HepG2 (cell line): ENCODE measurements around the gene ZNF618. TPM values are rescaled to one million over a fixed set of nuclear protein-coding genes. Genes with fewer than 3 reads are reported as not detected.

Experiments used
- ADNP ChIP-seq: sonication (generic); formaldehyde crosslinking; IDR thresholded peaks from 2 replicates; pipeline ENCODE4 v1.4.0; 2020; ENCODE audit warnings: missing genetic modification reagents
- GATAD2A ChIP-seq: IDR thresholded peaks from 2 replicates; pipeline ENCODE4 v1.6.1; 2016
- HMGXB4 ChIP-seq, 2 experiments: sonication (generic) in 1 of 2; formaldehyde crosslinking in 1 of 2; IDR thresholded peaks; 2 replicates each; pipeline versions ENCODE4 v1.4.0 to v1.6.1; 2018 to 2020; ENCODE audit warnings: missing genetic modification reagents in 2 of 2, borderline replicate concordance in 1 of 2, low read depth in 1 of 2, mild to moderate bottlenecking in 1 of 2, missing biosample characterization in 1 of 2
- HNRNPUL1 ChIP-seq: fragments of 200-400 bp; formaldehyde crosslinking; IDR thresholded peaks from 2 replicates; pipeline ENCODE4 v1.6.1; 2017; ENCODE audit warnings: low read depth, mild to moderate bottlenecking, low read length, moderate library complexity
- HOXA5 ChIP-seq: sonication (generic); formaldehyde crosslinking; IDR thresholded peaks from 2 replicates; pipeline ENCODE4 v1.4.0; 2020; ENCODE audit warnings: missing genetic modification reagents
- SCMH1 ChIP-seq: sonication (generic); formaldehyde crosslinking; IDR thresholded peaks from 2 replicates; pipeline ENCODE4 v1.9.0; 2021; ENCODE audit warnings: missing genetic modification reagents, mild to moderate bottlenecking, borderline replicate concordance
- ZBTB39 ChIP-seq: sonication (generic); formaldehyde crosslinking; IDR thresholded peaks from 2 replicates; pipeline ENCODE4 v1.5.0; 2020; ENCODE audit warnings: missing genetic modification reagents
- ZFP1 ChIP-seq: IDR thresholded peaks from 2 replicates; pipeline ENCODE4 v1.6.1; 2016
- ZKSCAN8 ChIP-seq: IDR thresholded peaks from 2 replicates; pipeline ENCODE4 v1.6.1; 2016; ENCODE audit warnings: borderline replicate concordance, missing genetic modification reagents, missing compliant biosample characterization
- ZNF232 ChIP-seq: sonication (generic); formaldehyde crosslinking; IDR thresholded peaks from 2 replicates; pipeline ENCODE4 v1.4.0; 2020; ENCODE audit warnings: missing genetic modification reagents, borderline replicate concordance
- ZNF556 ChIP-seq: sonication (generic); formaldehyde crosslinking; IDR thresholded peaks from 2 replicates; pipeline ENCODE4 v1.4.0; 2020; ENCODE audit warnings: mild to moderate bottlenecking, missing genetic modification reagents, borderline replicate concordance
- ZNF558 ChIP-seq: sonication (generic); formaldehyde crosslinking; IDR thresholded peaks from 2 replicates; pipeline ENCODE4 v1.9.0; 2022; ENCODE audit warnings: mild to moderate bottlenecking, missing genetic modification reagents, borderline replicate concordance
- ZNF724P ChIP-seq: sonication (generic); formaldehyde crosslinking; IDR thresholded peaks from 2 replicates; pipeline ENCODE4 v1.8.0; 2022; ENCODE audit warnings: missing genetic modification reagents, borderline replicate concordance
- ZNF761 ChIP-seq: sonication (generic); formaldehyde crosslinking; conservative IDR thresholded peaks from 2 replicates; pipeline ENCODE4 v1.4.0; 2020; ENCODE audit warnings: mild to moderate bottlenecking, missing genetic modification reagents
- ZXDC ChIP-seq: sonication (generic); formaldehyde crosslinking; IDR thresholded peaks from 2 replicates; pipeline ENCODE4 v1.5.0; 2020; ENCODE audit warnings: mild to moderate bottlenecking, missing genetic modification reagents
- polyA plus RNA-seq, 8 experiments: library from polyadenylated mRNA; depleted of rRNA in 3 of 8; stranded (reverse) in 7 of 8; unstranded in 1 of 8; fragments of >200 nt; fragmentation: Illumina TruSeq in 4 of 8; extraction: Trizol in 4 of 8; gene quantifications; 2 replicates each; pipeline versions ENCODE4 v1.2.1 to v1.2.3, GENCODE V29; 2011 to 2016; ENCODE audit warnings: low read depth in 4 of 8, missing spikeins in 1 of 8, mixed read lengths in 1 of 8; ENCODE audit not compliant: insufficient read depth in 1 of 8
- total RNA-seq, 5 experiments: library from RNA; depleted of rRNA; stranded (reverse); fragments of >200 nt; fragmentation: Illumina TruSeq; extraction: Trizol; gene quantifications; 2 replicates each; pipeline ENCODE4 v1.2.3, GENCODE V29; 2016; ENCODE audit warnings: low read depth in 1 of 5
- TF ChIP-seq, protein P1 (sequence below): sonication (generic); formaldehyde crosslinking; IDR thresholded peaks from 2 replicates; pipeline ENCODE4 v1.4.0; 2020; ENCODE audit warnings: missing genetic modification reagents, borderline replicate concordance
- TF ChIP-seq, protein P2 (sequence below): sonication (generic); formaldehyde crosslinking; IDR thresholded peaks from 2 replicates; pipeline ENCODE4 v1.5.0; 2020; ENCODE audit warnings: mild to moderate bottlenecking, missing genetic modification reagents

Gene ZNF618
- total and polyA plus RNA-seq, 2 of the 13 experiments (the other 11 are each of a cell fraction or from before 2014, with no cell fraction given) = 0.07 TPM

DNA sequence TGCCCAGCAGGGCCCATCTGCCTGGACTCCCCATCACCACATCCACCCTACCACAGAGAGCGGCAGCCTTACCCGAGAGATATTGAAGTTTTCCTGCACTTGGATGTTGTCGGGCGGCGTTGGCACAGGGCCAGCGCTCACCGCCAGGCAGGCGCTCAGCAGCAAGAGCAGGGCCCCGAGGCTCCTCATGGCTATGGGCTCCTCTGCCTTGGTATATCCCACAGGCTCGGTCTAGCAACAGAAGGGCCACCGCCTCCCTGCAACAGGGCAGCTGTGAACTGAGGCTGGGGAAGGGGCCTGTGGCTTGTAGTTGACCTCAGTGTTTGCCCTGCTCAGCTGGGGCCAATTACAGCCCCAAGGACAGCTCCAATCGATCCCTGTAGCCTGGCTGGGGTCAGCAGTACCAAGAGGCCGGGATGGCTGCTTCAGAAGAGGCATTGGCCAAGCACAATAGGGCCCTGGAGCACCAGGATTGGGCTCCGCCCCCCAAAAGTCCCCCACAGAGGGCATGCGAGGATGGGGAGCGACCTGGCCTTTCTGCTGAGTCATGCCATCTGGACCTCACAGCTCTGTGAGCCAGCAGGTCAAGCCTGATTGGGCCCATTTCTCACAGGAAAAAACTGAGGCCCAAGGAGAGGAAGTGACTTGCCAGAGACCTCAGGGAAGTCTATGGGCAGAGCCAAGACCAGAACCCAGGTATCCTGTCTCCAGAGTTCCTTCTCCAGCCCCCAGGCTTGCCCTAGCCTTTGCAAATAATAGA lies 202.1 kb downstream of the ZNF618 start, which contains the start of gene AMBP (continued):
- no peak for TF ChIP-seq ZNF558 (CRISPR knock-in tag)
- TF ChIP-seq ZBTB39 (CRISPR knock-in tag) = no peak; the same call in 1 of the 2 replicates
- peak; percentile 99 for TF ChIP-seq ZNF556 (CRISPR knock-in tag)
- TF ChIP-seq, protein P1, sequence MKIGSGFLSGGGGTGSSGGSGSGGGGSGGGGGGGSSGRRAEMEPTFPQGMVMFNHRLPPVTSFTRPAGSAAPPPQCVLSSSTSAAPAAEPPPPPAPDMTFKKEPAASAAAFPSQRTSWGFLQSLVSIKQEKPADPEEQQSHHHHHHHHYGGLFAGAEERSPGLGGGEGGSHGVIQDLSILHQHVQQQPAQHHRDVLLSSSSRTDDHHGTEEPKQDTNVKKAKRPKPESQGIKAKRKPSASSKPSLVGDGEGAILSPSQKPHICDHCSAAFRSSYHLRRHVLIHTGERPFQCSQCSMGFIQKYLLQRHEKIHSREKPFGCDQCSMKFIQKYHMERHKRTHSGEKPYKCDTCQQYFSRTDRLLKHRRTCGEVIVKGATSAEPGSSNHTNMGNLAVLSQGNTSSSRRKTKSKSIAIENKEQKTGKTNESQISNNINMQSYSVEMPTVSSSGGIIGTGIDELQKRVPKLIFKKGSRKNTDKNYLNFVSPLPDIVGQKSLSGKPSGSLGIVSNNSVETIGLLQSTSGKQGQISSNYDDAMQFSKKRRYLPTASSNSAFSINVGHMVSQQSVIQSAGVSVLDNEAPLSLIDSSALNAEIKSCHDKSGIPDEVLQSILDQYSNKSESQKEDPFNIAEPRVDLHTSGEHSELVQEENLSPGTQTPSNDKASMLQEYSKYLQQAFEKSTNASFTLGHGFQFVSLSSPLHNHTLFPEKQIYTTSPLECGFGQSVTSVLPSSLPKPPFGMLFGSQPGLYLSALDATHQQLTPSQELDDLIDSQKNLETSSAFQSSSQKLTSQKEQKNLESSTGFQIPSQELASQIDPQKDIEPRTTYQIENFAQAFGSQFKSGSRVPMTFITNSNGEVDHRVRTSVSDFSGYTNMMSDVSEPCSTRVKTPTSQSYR = peak; percentile 75; the same call in 1 of the 2 replicates
- TF ChIP-seq ZKSCAN8 (CRISPR knock-in tag) = peak; percentile 89; the same call in 1 of the 2 replicates
- no peak for TF ChIP-seq HNRNPUL1
- peak; percentile 95; the same call in 1 of the 2 replicates for TF ChIP-seq ADNP
- peak; percentile 46 for TF ChIP-seq ZNF724P (CRISPR knock-in tag)
- peak; percentile 76 for TF ChIP-seq ZNF232
- TF ChIP-seq GATAD2A = peak; percentile 95
- TF ChIP-seq, protein P2, sequence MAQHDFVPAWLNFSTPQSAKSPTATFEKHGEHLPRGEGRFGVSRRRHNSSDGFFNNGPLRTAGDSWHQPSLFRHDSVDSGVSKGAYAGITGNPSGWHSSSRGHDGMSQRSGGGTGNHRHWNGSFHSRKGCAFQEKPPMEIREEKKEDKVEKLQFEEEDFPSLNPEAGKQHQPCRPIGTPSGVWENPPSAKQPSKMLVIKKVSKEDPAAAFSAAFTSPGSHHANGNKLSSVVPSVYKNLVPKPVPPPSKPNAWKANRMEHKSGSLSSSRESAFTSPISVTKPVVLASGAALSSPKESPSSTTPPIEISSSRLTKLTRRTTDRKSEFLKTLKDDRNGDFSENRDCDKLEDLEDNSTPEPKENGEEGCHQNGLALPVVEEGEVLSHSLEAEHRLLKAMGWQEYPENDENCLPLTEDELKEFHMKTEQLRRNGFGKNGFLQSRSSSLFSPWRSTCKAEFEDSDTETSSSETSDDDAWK (CRISPR knock-in tag) = no peak
- TF ChIP-seq HOXA5 (CRISPR knock-in tag) = peak; percentile 86
- peak; percentile 81; the same call in 1 of the 2 replicates for TF ChIP-seq ZNF761
- no peak for TF ChIP-seq SCMH1
- no peak for TF ChIP-seq ZXDC (CRISPR knock-in tag)
- TF ChIP-seq HMGXB4 (CRISPR knock-in tag; IDR thresholded peaks at IDR 0.05; ENCODE audit: borderline replicate concordance in 1 of 2, low read depth in 1 of 2) = peak; percentile 88 to 94
- peak; percentile 65; the same call in 1 of the 2 replicates for TF ChIP-seq ZFP1 (CRISPR knock-in tag)
